Erythroblast (primary cell): Measurements from ENCODE around the gene OSBPL5.

ENCODE experiments used
- GATA1 ChIP-seq: IDR thresholded peaks from 2 replicates; pipeline ENCODE4 v1.6.1; 2011; ENCODE audit warnings: low read depth, mild to moderate bottlenecking, control low read depth, low read length, moderate library complexity
- POLR2A ChIP-seq: IDR thresholded peaks from 2 replicates; pipeline ENCODE4 v1.6.1; 2011; ENCODE audit warnings: mild to moderate bottlenecking, low read length

DNA sequence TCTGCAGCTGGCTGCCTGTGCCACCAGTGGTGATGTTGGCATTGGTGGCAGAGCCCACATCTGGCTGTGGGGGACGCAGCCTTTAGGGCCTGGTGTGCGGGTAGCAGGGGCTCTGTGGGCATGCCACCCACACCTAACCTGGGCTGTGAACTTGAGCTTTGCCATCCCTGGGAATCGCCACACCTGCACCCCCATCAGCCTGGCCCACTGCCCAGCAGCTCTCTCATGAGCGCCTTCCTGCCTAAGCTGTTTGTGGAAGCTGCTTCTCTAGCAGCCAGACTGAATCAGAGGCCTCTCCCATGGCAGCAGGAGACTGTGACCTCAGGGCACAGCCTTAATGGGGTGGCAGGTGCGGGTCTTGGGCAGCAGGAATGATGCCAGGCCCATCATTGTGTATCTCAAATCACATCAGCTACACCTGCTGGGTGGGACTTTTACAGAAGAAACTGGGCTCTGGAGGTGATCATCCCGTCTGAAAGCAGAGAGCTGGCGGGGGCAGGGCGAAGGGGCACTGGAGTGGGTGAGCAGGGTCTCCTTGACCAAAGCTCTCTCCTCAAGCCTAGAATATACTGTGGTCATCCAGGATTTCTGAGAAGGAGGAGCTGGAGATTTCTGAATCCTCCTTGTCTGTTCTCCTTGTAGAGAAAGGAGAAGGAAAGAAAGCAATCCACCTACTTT is 90.1 kb downstream of the OSBPL5 start:
- no peak for TF ChIP-seq POLR2A
- TF ChIP-seq GATA1: no peak
